ENCODE results near the gene ENHO. TPM values are rescaled to one million over a fixed set of nuclear protein-coding genes. Genes with fewer than 3 reads are reported as not detected.
"Not testable (repeated sequence)": the region's sequence is repeated elsewhere in the genome, so short reads cannot be mapped to it uniquely, and the experiment has no call there.

The ENHO gene
- total and polyA plus RNA-seq, 12 donors: 0.24 to 1.6 (median 0.88) TPM; not detected in 7

GRCh38 chr9:34486572-34486971 lies 36.2 kb downstream of the ENHO start:
- TF ChIP-seq POLR2A (IDR thresholded peaks at IDR 0.05): no peak
- TF ChIP-seq CTCF (IDR thresholded peaks at IDR 0.05): no peak
- no peaks in the 10 kb centered on the region for H3K4me1 ChIP-seq (replicated peaks in 1 of 2)
- no peak overlapping the region for H3K4me3 ChIP-seq
- 50 to 57% (median 53%) methylated on average over 3 of the region's 3 CpGs for WGBS, 4 donors
- DNase-seq: no peak
- H3K36me3 ChIP-seq (replicated peaks in 1 of 2): no peaks in the 10 kb centered on the region
- H3K9me3 ChIP-seq (replicated peaks in 1 of 3): no peaks in the 10 kb centered on the region
- no peak overlapping the region for H3K27ac ChIP-seq
- no peaks in the 10 kb centered on the region for H3K27me3 ChIP-seq
- intact Hi-C loops (cut with DNase I): no loop called here

GRCh38 chr9:34485822-34486221 lies 37.0 kb downstream of the ENHO start:
- 67 to 79% (median 69%) methylated on average over 6 of the region's 6 CpGs for WGBS, 4 donors
- intact Hi-C loops (cut with DNase I): no loop called here
- Histone ChIP-seq H3K27me3 (no peaks in the 10 kb centered on the region), H3K4me1 (replicated peaks in 1 of 2) (no peaks in the 10 kb centered on the region), H3K4me3 (no peak overlapping the region), H3K36me3 (replicated peaks in 1 of 2) (no peaks in the 10 kb centered on the region), H3K27ac (no peak overlapping the region), H3K9me3 (replicated peaks in 1 of 3) (no peaks in the 10 kb centered on the region)
- DNase-seq: no peak
- TF ChIP-seq CTCF (IDR thresholded peaks at IDR 0.05) (no peak), POLR2A (IDR thresholded peaks at IDR 0.05) (no peak)

DNA sequence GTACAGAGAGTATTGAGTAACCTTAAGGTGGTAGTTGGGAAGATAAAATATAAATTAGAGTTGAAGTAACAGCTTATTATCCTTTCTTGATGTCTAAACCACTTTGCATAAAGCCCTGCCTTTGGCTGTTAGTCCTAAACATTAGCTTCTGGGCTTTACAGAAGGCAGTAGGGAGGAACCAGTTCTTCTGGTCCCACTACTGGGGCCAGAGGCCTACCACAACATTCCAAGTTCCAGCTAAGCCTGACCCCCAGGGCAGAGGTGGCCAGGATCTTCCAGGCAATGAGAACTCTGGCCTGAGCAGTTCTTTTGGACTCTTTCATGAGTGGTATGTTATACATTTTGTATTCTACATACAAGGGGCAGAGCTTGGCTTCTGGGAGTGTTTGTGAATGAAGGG lies 38.1 kb downstream of the ENHO start:
- intact Hi-C loops (cut with DNase I): no loop called here
- Histone ChIP-seq H3K4me3 (no peak overlapping the region), H3K4me1 (replicated peaks in 1 of 2) (no peaks in the 10 kb centered on the region), H3K9me3 (replicated peaks in 1 of 3) (no peaks in the 10 kb centered on the region), H3K36me3 (replicated peaks in 1 of 2) (no peaks in the 10 kb centered on the region), H3K27me3 (no peaks in the 10 kb centered on the region), H3K27ac (no peak overlapping the region)
- TF ChIP-seq POLR2A (IDR thresholded peaks at IDR 0.05) (no peak), CTCF (IDR thresholded peaks at IDR 0.05) (no peak)
- DNase-seq: no peak

DNA sequence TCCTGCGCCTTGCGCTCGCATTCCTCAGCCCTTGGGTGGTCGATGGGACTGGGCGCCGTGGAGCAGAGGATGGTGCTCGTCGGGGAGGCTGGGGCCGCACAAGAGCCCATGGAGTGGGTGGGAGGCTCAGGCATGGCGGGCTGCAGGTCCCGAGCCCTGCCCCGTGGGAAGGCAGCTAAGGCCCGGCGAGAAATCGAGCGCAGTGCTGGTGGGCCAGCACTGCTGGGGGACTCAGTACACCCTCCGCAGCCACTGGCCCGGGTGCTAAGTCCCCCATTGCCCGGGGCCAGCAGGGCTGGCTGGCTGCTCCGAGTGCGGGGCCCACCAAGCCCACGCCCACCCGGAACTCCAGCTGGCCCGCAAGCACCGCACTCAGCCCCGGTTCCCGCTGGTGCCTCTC lies 40.0 kb downstream of the ENHO start:
- WGBS, 4 donors: 92 to 97% (median 94%) methylated on average over 3 to 25 of the region's 27 CpGs
- DNase-seq; intact Hi-C loops (cut with DNase I); H3K27ac ChIP-seq; H3K9me3 ChIP-seq (replicated peaks in 1 of 3); H3K4me3 ChIP-seq; H3K4me1 ChIP-seq (replicated peaks in 1 of 2); H3K27me3 ChIP-seq; H3K36me3 ChIP-seq (replicated peaks in 1 of 2): not testable (repeated sequence)

- H3K27me3 ChIP-seq; H3K4me3 ChIP-seq; H3K36me3 ChIP-seq (replicated peaks in 1 of 2); H3K9me3 ChIP-seq (replicated peaks in 1 of 3); H3K27ac ChIP-seq; intact Hi-C loops (cut with DNase I); H3K4me1 ChIP-seq (replicated peaks in 1 of 2): not testable (repeated sequence)
- DNase-seq: peak in 1 of 7 donors; percentile 11
- 63 to 70% (median 68%) methylated on average over 11 to 13 of the region's 13 CpGs for WGBS, 4 donors
These were observed 41.2 kb downstream of the ENHO start for GRCh38 chr9:34481620-34482019.

Measured in adrenal gland (tissue), 12 donors.